Glomerular endothelial cell (primary cell): ENCODE results near the gene GPT2. TPM values are rescaled to one million over a fixed set of nuclear protein-coding genes. Genes with fewer than 3 reads are reported as not detected.

Source experiments
- DNase-seq: peaks from one replicate; pipeline ENCODE4 v3.0.0-alpha.2; 2011; ENCODE audit warnings: low read depth, low spot score; ENCODE audit errors: extremely low read depth
- total RNA-seq: library from RNA; depleted of rRNA; stranded (reverse); fragments of >200 nt; gene quantifications from 2 replicates; pipeline ENCODE4 v1.2.3, GENCODE V29; 2015

The GPT2 gene
- total RNA-seq, 1 donor from 2014 or later: 11.0 TPM

GRCh38 chr16:46895399-46896313 is 11.5 kb downstream of the GPT2 start:
- DNase-seq: no peak

GRCh38 chr16:46896314-46896968 is 12.3 kb downstream of the GPT2 start:
- no peak for DNase-seq

- DNase-seq: no peak
These were observed 13.3 kb downstream of the GPT2 start for GRCh38 chr16:46897471-46897870.

GRCh38 chr16:46898006-46898405 is 13.8 kb downstream of the GPT2 start:
- no peak for DNase-seq

- no peak for DNase-seq
These were observed 15.4 kb downstream of the GPT2 start for GRCh38 chr16:46899443-46900143.

- no peak for DNase-seq
These were observed 16.5 kb downstream of the GPT2 start for GRCh38 chr16:46900455-46901235.

GRCh38 chr16:46901709-46902108 is 17.5 kb downstream of the GPT2 start:
- no peak for DNase-seq

- no peak for DNase-seq
These were observed 19.2 kb downstream of the GPT2 start for GRCh38 chr16:46903255-46903905.

- DNase-seq: no peak
These were observed 20.3 kb downstream of the GPT2 start for GRCh38 chr16:46904471-46904870.

GRCh38 chr16:46906360-46907060 is 22.3 kb downstream of the GPT2 start:
- DNase-seq: no peak

- DNase-seq: no peak
These were observed 23.1 kb downstream of the GPT2 start for GRCh38 chr16:46907061-46907774.

GRCh38 chr16:46908540-46909372 is 24.6 kb downstream of the GPT2 start:
- DNase-seq: peak; percentile 48

- no peak for DNase-seq
These were observed 26.9 kb downstream of the GPT2 start for GRCh38 chr16:46911038-46911437.

- no peak for DNase-seq
These were observed 27.5 kb downstream of the GPT2 start for GRCh38 chr16:46911650-46912049.

GRCh38 chr16:46914556-46915201 is 30.5 kb downstream of the GPT2 start:
- no peak for DNase-seq

- no peak for DNase-seq
These were observed 31.4 kb downstream of the GPT2 start for GRCh38 chr16:46915483-46916025.

GRCh38 chr16:46916980-46917379 is 32.8 kb downstream of the GPT2 start:
- DNase-seq: no peak
